GM12878 (cell line): ENCODE measurements around the gene CD2. TPM values are rescaled to one million over a fixed set of nuclear protein-coding genes. Genes with fewer than 3 reads are reported as not detected.

Source experiments
- ATAC-seq: fragments of 200-7000 bp; cut with Tn5 transposase; 3 replicates; pipeline ENCODE4 v1.9.1; 2020; ENCODE audit warnings: mild to moderate bottlenecking, moderate library complexity
- BruUV-seq: library from RNA; stranded (reverse); fragments of 400-500 nt; replicated peaks from 2 replicates; lab custom pipeline; 2021; lab: Mats Ljungman, UMichigan
- CTCF ChIA-PET: fragments of 300-600 bp; sonication (Branson Sonifier 250); formaldehyde crosslinking; extraction: SDS; loops from one replicate; lab custom pipeline; 2021; ENCODE audit warnings: inconsistent platforms; lab: Yijun Ruan, JAX
- POLR2A ChIA-PET: fragments of 350-600 bp; formaldehyde crosslinking; extraction: SDS; loops from one replicate; lab custom pipeline; 2021; ENCODE audit warnings: inconsistent platforms; lab: Charles Lee
- RAD21 ChIA-PET: fragments of 300-600 bp; sonication (Branson Sonifier 250); formaldehyde crosslinking; loops from one replicate; lab custom pipeline; 2023; ENCODE audit warnings: antibody characterized with exemption; ENCODE audit not compliant: unreplicated experiment; lab: Charles Lee
- SMC1A ChIA-PET: fragments of 300-600 bp; sonication (Branson Sonifier 250); formaldehyde crosslinking; loops from one replicate; lab custom pipeline; 2023; ENCODE audit not compliant: unreplicated experiment, uncharacterized antibody; lab: Charles Lee
- DNase-seq: peaks from one replicate; pipeline ENCODE4 v3.0.0-alpha.2; 2011; ENCODE audit warnings: low read depth, low spot score
- FAIRE-seq: peaks from 3 replicates; lab custom pipeline; 2011; peaks lifted over from hg19 to GRCh38; lab: Jason Lieb, UNC
- H2AFZ ChIP-seq: 2 replicates; pipeline ENCODE4 v1.6.0; 2011; ENCODE audit warnings: low read depth, low read length, control low read depth; ENCODE audit not compliant: control insufficient read depth
- H3K27ac ChIP-seq: 2 replicates; pipeline ENCODE4 v1.5.1; 2011; ENCODE audit warnings: control low read depth; ENCODE audit not compliant: control insufficient read depth, insufficient read depth
- H3K27me3 ChIP-seq, 2 experiments: replicated peaks in 1 of 2; 2 replicates each; pipeline versions ENCODE4 v1.6.0 to v1.6.1; 2011; ENCODE audit warnings: low read length in 1 of 2; ENCODE audit not compliant: control insufficient read depth in 2 of 2, insufficient read depth in 2 of 2
- H3K36me3 ChIP-seq, 2 experiments: 2 replicates each; pipeline ENCODE4 v1.5.1; 2011; ENCODE audit warnings: low read length in 1 of 2; ENCODE audit not compliant: control insufficient read depth in 2 of 2, insufficient read depth in 2 of 2
- H3K4me1 ChIP-seq: 2 replicates; pipeline ENCODE4 v1.6.1; 2011; ENCODE audit warnings: mild to moderate bottlenecking, low read length, moderate library complexity, mixed read lengths; ENCODE audit not compliant: control insufficient read depth, insufficient read depth
- H3K4me2 ChIP-seq: 2 replicates; pipeline ENCODE4 v1.6.0; 2011; ENCODE audit warnings: control low read depth; ENCODE audit not compliant: control insufficient read depth, insufficient read depth
- H3K4me3 ChIP-seq: fragments of 200-600 bp; sonication (generic); 2 replicates; pipeline ENCODE4 v1.5.1; 2016
- H3K79me2 ChIP-seq: 2 replicates; pipeline ENCODE4 v1.6.0; 2011; ENCODE audit warnings: low read length; ENCODE audit not compliant: control insufficient read depth, insufficient read depth
- H3K9ac ChIP-seq: 2 replicates; pipeline ENCODE4 v1.8.0; 2011; ENCODE audit warnings: low read length, control low read depth, mixed read lengths; ENCODE audit not compliant: control insufficient read depth, insufficient read depth
- H3K9me3 ChIP-seq: replicated peaks from 3 replicates; pipeline ENCODE4 v1.5.1; 2011; ENCODE audit warnings: mild to moderate bottlenecking, low read length; ENCODE audit not compliant: control insufficient read depth, insufficient read depth
- H4K20me1 ChIP-seq: 2 replicates; pipeline ENCODE4 v1.6.0; 2011; ENCODE audit not compliant: control insufficient read depth, insufficient read depth
- CEBPB ChIP-seq, 2 experiments: fragments of 150-350 bp in 1 of 2; IDR thresholded peaks; 2 replicates each; pipeline ENCODE4 v1.6.1; 2012 to 2014; ENCODE audit warnings: low read depth in 2 of 2, low read length in 2 of 2, borderline replicate concordance in 1 of 2, inconsistent platforms in 1 of 2
- EZH2 ChIP-seq: IDR thresholded peaks from 2 replicates; pipeline ENCODE4 v1.6.1; 2012; ENCODE audit warnings: low read depth, mild to moderate bottlenecking, control low read depth, inconsistent platforms, low read length, borderline replicate concordance; ENCODE audit not compliant: control insufficient read depth
- IRF4 ChIP-seq: IDR thresholded peaks from 2 replicates; pipeline ENCODE4 v1.6.1; 2011; ENCODE audit warnings: low read depth, low read length
- MTA2 ChIP-seq: fragments of 450-650 bp; IDR thresholded peaks from 2 replicates; pipeline ENCODE4 v1.6.1; 2016; ENCODE audit warnings: low read depth, mild to moderate bottlenecking, moderate library complexity
- NFYB ChIP-seq: IDR thresholded peaks from 2 replicates; pipeline ENCODE4 v1.6.1; 2011; ENCODE audit warnings: low read depth, mild to moderate bottlenecking, low read length, improper control_type of control experiment, moderate library complexity; ENCODE audit not compliant: insufficient read depth
- RB1 ChIP-seq: fragments of 450-650 bp; formaldehyde crosslinking; IDR thresholded peaks from 2 replicates; pipeline ENCODE4 v1.6.1; 2017; ENCODE audit warnings: mild to moderate bottlenecking, borderline replicate concordance
- RFX5 ChIP-seq: IDR thresholded peaks from 2 replicates; pipeline ENCODE4 v1.6.1; 2011; ENCODE audit warnings: low read depth, low read length, improper control_type of control experiment
- SREBF1 ChIP-seq: IDR thresholded peaks from 2 replicates; pipeline ENCODE4 v1.6.1; 2012; ENCODE audit warnings: mild to moderate bottlenecking, low read length
- SUZ12 ChIP-seq: fragments of 200-600 bp; sonication (generic); IDR thresholded peaks from one replicate; pipeline ENCODE4 v1.6.1; 2018; ENCODE audit warnings: antibody characterized with exemption, mild to moderate bottlenecking; ENCODE audit not compliant: unreplicated experiment
- TAF1 ChIP-seq: IDR thresholded peaks from 2 replicates; pipeline ENCODE4 v1.6.1; 2011; ENCODE audit warnings: mild to moderate bottlenecking, low read depth, low read length, borderline replicate concordance
- TARDBP ChIP-seq: IDR thresholded peaks from 2 replicates; pipeline ENCODE4 v1.6.1; 2016; ENCODE audit warnings: borderline replicate concordance
- WGBS: methylation state at CpG from one replicate; pipeline ENCODE4 v1.1.6; 2016; ENCODE audit warnings: low lambda C conversion rate; ENCODE audit not compliant: insufficient replicate concordance, insufficient coverage; ENCODE audit errors: missing lambda C conversion rate; 5-methylcytosine and 5-hydroxymethylcytosine counted together
- in situ Hi-C: fragments of 300-500 bp; cut with MboI; formaldehyde crosslinking; loops from 9 replicates; pipeline ENCODE4 v1.14.3; 2018; ENCODE audit warnings: mixed read lengths
- intact Hi-C: fragments of 100-400 bp; cut with micrococcal nuclease; formaldehyde crosslinking; loops from one replicate; pipeline ENCODE4 v1.14.2; 2022; ENCODE audit not compliant: unreplicated experiment
- polyA plus RNA-seq, 11 experiments: library from polyadenylated mRNA; depleted of rRNA in 4 of 11; unstranded in 6 of 11; stranded (reverse) in 5 of 11; fragments of >200 nt; fragmentation: Nextera tagmentation in 4 of 11; fragmentation: Illumina TruSeq in 1 of 11; extraction: Ambion mirVana in 4 of 11; extraction: Trizol in 1 of 11; gene quantifications; 1 replicate in 1 of 11; 2 replicates in 10 of 11; pipeline versions ENCODE4 v1.2.1 to v1.2.3, GENCODE V29; 2011 to 2016; ENCODE audit warnings: inconsistent platforms in 2 of 11, missing spikeins in 2 of 11, low read depth in 1 of 11
- total RNA-seq, 4 experiments: library from RNA; depleted of rRNA in 3 of 4; stranded (reverse); fragments of >200 nt in 3 of 4; fragmentation: Illumina TruSeq in 1 of 4; extraction: Trizol in 1 of 4; gene quantifications; 2 replicates each; pipeline versions ENCODE4 v1.2.1 to v1.2.3, GENCODE V29; 2013 to 2021
- TF ChIP-seq, protein P1 (sequence below): IDR thresholded peaks from 2 replicates; pipeline ENCODE4 v1.6.1; 2011; ENCODE audit warnings: borderline replicate concordance, low read depth, mild to moderate bottlenecking, moderate library complexity, mixed read lengths, low read length; ENCODE audit not compliant: insufficient read depth; ENCODE audit errors: extremely low read length
- TF ChIP-seq, protein P2 (sequence below): fragments of 450-650 bp; IDR thresholded peaks from 2 replicates; pipeline ENCODE4 v1.6.1; 2014; ENCODE audit warnings: mild to moderate bottlenecking

Gene CD2
- total and polyA plus RNA-seq, 10 of the 15 experiments (the other 5 are each of a cell fraction or from before 2014, with no cell fraction given): 0.15 to 4.3 (median 2.8) TPM

DNA sequence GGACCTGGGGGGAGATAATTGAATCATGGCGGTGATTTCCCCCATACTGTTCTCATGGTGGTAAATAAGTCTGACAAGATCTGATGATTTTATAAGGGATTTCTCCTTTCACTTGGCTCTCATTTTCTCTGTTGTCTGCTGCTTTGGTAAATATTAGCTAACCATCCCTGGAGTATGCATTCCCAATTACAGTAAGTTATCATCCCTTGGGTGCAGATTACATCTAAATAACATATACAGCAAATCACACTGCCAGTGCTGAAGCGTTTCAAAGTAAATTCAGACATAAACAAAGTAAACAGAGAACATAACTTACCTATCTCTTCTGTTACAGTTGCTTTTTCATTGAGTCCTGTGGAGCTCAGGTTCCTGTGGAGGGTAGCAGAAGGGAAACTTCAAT lies 48.1 kb upstream of the CD2 start:
- ChIA-PET CTCF (interaction anchor here (1.0 kb wide), 1 partner anchor 19 kb away, joined by 6 read pairs; no protein-coding TSS in a partner anchor), POLR2A (no interaction called here), SMC1A (interaction anchor here (0.7 kb wide), 1 partner anchor 14 kb away, joined by 3 read pairs; no protein-coding TSS in a partner anchor), RAD21 (no interaction called here)
- Histone ChIP-seq H3K27ac (no peak overlapping the region), H2AFZ (no peak overlapping the region), H3K27me3 (no peaks in the 10 kb centered on the region), H3K4me1 (no peaks in the 10 kb centered on the region), H3K36me3 (no peaks in the 10 kb centered on the region), H3K4me3 (no peak overlapping the region), H3K4me2 (no peak overlapping the region), H4K20me1 (no peaks in the 10 kb centered on the region; the same call in 1 of the 2 replicates), H3K9ac (no peak overlapping the region), H3K9me3 (no peaks in the 10 kb centered on the region), H3K79me2 (no peaks in the 10 kb centered on the region)
- in situ Hi-C loops: no loop called here
- TF ChIP-seq TAF1 (no peak), SUZ12 (no peak), EZH2 (no peak)
- ATAC-seq (no peak), FAIRE-seq (no peak), DNase-seq (no peak)
- BruUV-seq: no TSS peak
- 51% methylated on average over 2 of the region's 2 CpGs for WGBS
- intact Hi-C loops: no loop called here

DNA sequence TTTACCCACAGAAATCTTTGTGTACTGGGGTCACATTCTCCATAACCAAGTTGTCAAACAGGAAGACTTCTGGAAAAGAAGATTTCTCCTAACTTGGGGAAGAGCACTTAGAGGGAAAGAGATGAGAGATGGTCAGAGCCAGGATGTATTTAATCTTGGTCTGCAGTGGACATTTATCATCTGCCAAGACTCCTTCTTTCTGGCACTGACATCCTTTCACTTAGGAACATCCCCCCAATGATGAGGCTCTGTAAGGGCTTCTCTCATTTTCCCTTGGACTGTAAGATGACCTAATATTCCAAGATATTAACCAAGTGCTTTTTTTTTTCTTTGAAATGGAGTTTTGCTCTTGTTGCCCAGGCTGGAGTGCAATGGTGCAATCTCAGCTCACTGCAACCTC lies 47.4 kb upstream of the CD2 start:
- H3K4me1 ChIP-seq: no peaks in the 10 kb centered on the region
- H3K27me3 ChIP-seq: no peaks in the 10 kb centered on the region
- FAIRE-seq: no peak
- ATAC-seq: no peak
- DNase-seq: no peak
- H3K4me2 ChIP-seq: no peak overlapping the region
- no peaks in the 10 kb centered on the region for H3K9me3 ChIP-seq
- H2AFZ ChIP-seq: no peak overlapping the region
- H4K20me1 ChIP-seq: no peaks in the 10 kb centered on the region; the same call in 1 of the 2 replicates
- H3K4me3 ChIP-seq: no peak overlapping the region
- no peaks in the 10 kb centered on the region for H3K79me2 ChIP-seq
- RAD21 ChIA-PET: no interaction called here
- SMC1A ChIA-PET: interaction anchor here (1.8 kb wide), 1 partner anchor 20 kb away, joined by 6 read pairs; no protein-coding TSS in a partner anchor
- no TSS peak for BruUV-seq
- intact Hi-C loops (no loop called here), in situ Hi-C loops (no loop called here)
- POLR2A ChIA-PET: interaction anchor here (0.6 kb wide), 1 partner anchor 113 kb away, joined by 6 read pairs; no protein-coding TSS in a partner anchor
- no peak overlapping the region for H3K27ac ChIP-seq
- H3K36me3 ChIP-seq: no peaks in the 10 kb centered on the region
- no peak overlapping the region for H3K9ac ChIP-seq
- CTCF ChIA-PET: interaction anchor here (1.0 kb wide), 1 partner anchor 18 kb away, joined by 6 read pairs; no protein-coding TSS in a partner anchor
- TF ChIP-seq, protein P1, sequence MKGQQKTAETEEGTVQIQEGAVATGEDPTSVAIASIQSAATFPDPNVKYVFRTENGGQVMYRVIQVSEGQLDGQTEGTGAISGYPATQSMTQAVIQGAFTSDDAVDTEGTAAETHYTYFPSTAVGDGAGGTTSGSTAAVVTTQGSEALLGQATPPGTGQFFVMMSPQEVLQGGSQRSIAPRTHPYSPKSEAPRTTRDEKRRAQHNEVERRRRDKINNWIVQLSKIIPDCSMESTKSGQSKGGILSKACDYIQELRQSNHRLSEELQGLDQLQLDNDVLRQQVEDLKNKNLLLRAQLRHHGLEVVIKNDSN: no peak
- no peak for TF ChIP-seq RB1
- no peak for TF ChIP-seq SREBF1
- no peak for TF ChIP-seq TARDBP
- no peak for TF ChIP-seq IRF4
- no peak for TF ChIP-seq RFX5
- TF ChIP-seq, protein P2, sequence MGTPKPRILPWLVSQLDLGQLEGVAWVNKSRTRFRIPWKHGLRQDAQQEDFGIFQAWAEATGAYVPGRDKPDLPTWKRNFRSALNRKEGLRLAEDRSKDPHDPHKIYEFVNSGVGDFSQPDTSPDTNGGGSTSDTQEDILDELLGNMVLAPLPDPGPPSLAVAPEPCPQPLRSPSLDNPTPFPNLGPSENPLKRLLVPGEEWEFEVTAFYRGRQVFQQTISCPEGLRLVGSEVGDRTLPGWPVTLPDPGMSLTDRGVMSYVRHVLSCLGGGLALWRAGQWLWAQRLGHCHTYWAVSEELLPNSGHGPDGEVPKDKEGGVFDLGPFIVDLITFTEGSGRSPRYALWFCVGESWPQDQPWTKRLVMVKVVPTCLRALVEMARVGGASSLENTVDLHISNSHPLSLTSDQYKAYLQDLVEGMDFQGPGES: no peak
- no peak for TF ChIP-seq MTA2
- no peak for TF ChIP-seq CEBPB (IDR thresholded peaks at IDR 0.05; ENCODE audit: borderline replicate concordance in 1 of 2, low read depth in 2 of 2, low read length in 2 of 2)
- no peak for TF ChIP-seq NFYB
